ENCODE results near the gene CAVIN2.

DNA sequence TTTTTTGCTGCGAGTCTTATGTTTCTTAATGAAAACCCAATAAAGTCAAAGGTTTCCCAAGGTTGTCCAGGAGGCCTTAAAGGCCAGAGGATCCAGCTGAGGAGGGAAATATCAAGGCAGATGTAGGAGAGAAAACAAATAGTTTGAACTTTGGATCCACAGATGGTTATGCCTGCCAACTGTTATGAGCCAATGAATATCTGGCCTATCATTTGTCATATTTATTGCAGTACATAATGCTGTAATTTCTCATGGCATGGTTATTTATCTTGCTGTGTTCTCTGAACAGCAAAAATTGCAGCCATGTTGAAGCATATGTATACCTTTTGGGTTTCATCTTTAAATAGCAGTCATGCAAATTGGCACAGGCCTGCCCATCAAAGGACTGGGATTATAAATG, 38.2 kb upstream of the CAVIN2 start:
- TF ChIP-seq, protein P1, sequence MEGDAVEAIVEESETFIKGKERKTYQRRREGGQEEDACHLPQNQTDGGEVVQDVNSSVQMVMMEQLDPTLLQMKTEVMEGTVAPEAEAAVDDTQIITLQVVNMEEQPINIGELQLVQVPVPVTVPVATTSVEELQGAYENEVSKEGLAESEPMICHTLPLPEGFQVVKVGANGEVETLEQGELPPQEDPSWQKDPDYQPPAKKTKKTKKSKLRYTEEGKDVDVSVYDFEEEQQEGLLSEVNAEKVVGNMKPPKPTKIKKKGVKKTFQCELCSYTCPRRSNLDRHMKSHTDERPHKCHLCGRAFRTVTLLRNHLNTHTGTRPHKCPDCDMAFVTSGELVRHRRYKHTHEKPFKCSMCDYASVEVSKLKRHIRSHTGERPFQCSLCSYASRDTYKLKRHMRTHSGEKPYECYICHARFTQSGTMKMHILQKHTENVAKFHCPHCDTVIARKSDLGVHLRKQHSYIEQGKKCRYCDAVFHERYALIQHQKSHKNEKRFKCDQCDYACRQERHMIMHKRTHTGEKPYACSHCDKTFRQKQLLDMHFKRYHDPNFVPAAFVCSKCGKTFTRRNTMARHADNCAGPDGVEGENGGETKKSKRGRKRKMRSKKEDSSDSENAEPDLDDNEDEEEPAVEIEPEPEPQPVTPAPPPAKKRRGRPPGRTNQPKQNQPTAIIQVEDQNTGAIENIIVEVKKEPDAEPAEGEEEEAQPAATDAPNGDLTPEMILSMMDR (IDR thresholded peaks at IDR 0.05) = no peak
- TF ChIP-seq POLR2A (IDR thresholded peaks at IDR 0.05) = no peak

Data from Peyer's patch (tissue), 4 donors.